Common myeloid progenitor, CD34-positive (primary cell): ENCODE data around the gene DUSP21.

Experiments
- CTCF ChIA-PET: fragments of 350-600 bp; sonication (Branson Sonifier 250); formaldehyde crosslinking; loops from one replicate; lab custom pipeline; 2021; ENCODE audit warnings: antibody characterized with exemption; lab: Charles Lee
- POLR2A ChIA-PET: fragments of 350-600 bp; sonication (Branson Sonifier 250); formaldehyde crosslinking; loops from one replicate; lab custom pipeline; 2021; ENCODE audit warnings: antibody characterized with exemption; lab: Charles Lee
- DNase-seq, 3 donors: peaks; one replicate each; pipeline versions ENCODE4 v3.0.0 to v3.0.0-alpha.2; 2013
- H3K27ac ChIP-seq, 2 experiments: 1 replicate in 1 of 2; 2 replicates in 1 of 2; pipeline ENCODE4 v1.7.0; 2013; ENCODE audit warnings: inconsistent platforms in 2 of 2, low read length in 2 of 2, mild to moderate bottlenecking in 2 of 2, low read depth in 1 of 2, moderate library complexity in 1 of 2; ENCODE audit not compliant: severe bottlenecking in 2 of 2, insufficient read depth in 1 of 2, poor library complexity in 1 of 2
- H3K27me3 ChIP-seq, 5 experiments: replicated peaks in 2 of 5; 1 replicate in 3 of 5; 2 replicates in 2 of 5; pipeline versions ENCODE4 v1.6.1 to v1.7.0; 2013; ENCODE audit warnings: low read length in 4 of 5, mild to moderate bottlenecking in 2 of 5, moderate library complexity in 2 of 5, inconsistent platforms in 1 of 5; ENCODE audit not compliant: insufficient read depth in 5 of 5, control insufficient read depth in 4 of 5
- H3K36me3 ChIP-seq, 4 experiments: 1 replicate in 2 of 4; 2 replicates in 2 of 4; pipeline versions ENCODE4 v1.6.1 to v1.7.0; 2013; ENCODE audit warnings: low read length in 3 of 4, control low read depth in 1 of 4, mild to moderate bottlenecking in 1 of 4; ENCODE audit not compliant: control insufficient read depth in 4 of 4, insufficient read depth in 4 of 4
- H3K4me1 ChIP-seq, 4 experiments: 1 replicate in 3 of 4; 2 replicates in 1 of 4; pipeline versions ENCODE4 v1.6.1 to v1.7.1; 2013; ENCODE audit warnings: low read length in 3 of 4, mild to moderate bottlenecking in 3 of 4, control low read depth in 1 of 4, inconsistent platforms in 1 of 4, moderate library complexity in 1 of 4; ENCODE audit not compliant: control insufficient read depth in 4 of 4, insufficient read depth in 4 of 4; ENCODE audit errors: control extremely low read depth in 1 of 4
- H3K4me3 ChIP-seq, 7 experiments: 1 replicate in 4 of 7; 2 replicates in 3 of 7; pipeline versions ENCODE4 v1.5.1 to v1.7.0; 2013; ENCODE audit warnings: mild to moderate bottlenecking in 7 of 7, low read length in 6 of 7, moderate library complexity in 6 of 7, inconsistent platforms in 2 of 7, low read depth in 2 of 7, control low read depth in 1 of 7; ENCODE audit not compliant: insufficient read depth in 4 of 7, control insufficient read depth in 1 of 7; ENCODE audit errors: extremely low read depth in 1 of 7
- H3K9me3 ChIP-seq, 5 experiments: 1 replicate in 4 of 5; 2 replicates in 1 of 5; pipeline versions ENCODE4 v1.6.1 to v1.7.1; 2013; ENCODE audit warnings: low read length in 4 of 5, mild to moderate bottlenecking in 2 of 5, inconsistent platforms in 1 of 5, low read depth in 1 of 5, moderate library complexity in 1 of 5; ENCODE audit not compliant: control insufficient read depth in 4 of 5, insufficient read depth in 2 of 5; ENCODE audit errors: control extremely low read depth in 1 of 5
- WGBS: methylation state at CpG from one replicate; pipeline ENCODE4 v1.1.5; 2013; ENCODE audit not compliant: insufficient coverage; 5-methylcytosine and 5-hydroxymethylcytosine counted together

DUSP21 gene

GRCh38 chrX:44871114-44871645, 27.4 kb downstream of the DUSP21 start:
- peak overlapping the region in 6 of 7 experiments; percentile 74 to 98 (median 89) for H3K4me3 ChIP-seq
- H3K4me1 ChIP-seq = peaks cover 9 to 18% (median 15%) of the 10 kb centered on the region in 4 experiments
- ChIA-PET CTCF (no interaction called here), POLR2A (no interaction called here)
- H3K36me3 ChIP-seq = no peaks in the 10 kb centered on the region
- DNase-seq = no peak
- H3K27ac ChIP-seq = peak overlapping the region in 1 of 2 experiments; percentile 97
- no peaks in the 10 kb centered on the region for H3K27me3 ChIP-seq
- 93% methylated on average over 9 of the region's 16 CpGs for WGBS
- H3K9me3 ChIP-seq = no peaks in the 10 kb centered on the region

- peak overlapping the region; percentile 91 to 97 for H3K27ac ChIP-seq
- no peaks in the 10 kb centered on the region for H3K9me3 ChIP-seq
- H3K4me3 ChIP-seq = peak overlapping the region; percentile 46 to 98 (median 87)
- DNase-seq = peak in 2 of 3 donors; percentile 52 to 54
- WGBS = 0% methylated on average over 58 of the region's 60 CpGs
- H3K4me1 ChIP-seq = peaks cover 9 to 23% (median 16%) of the 10 kb centered on the region in 4 experiments
- H3K27me3 ChIP-seq = no peaks in the 10 kb centered on the region
- ChIA-PET CTCF (no interaction called here), POLR2A (interaction anchor here (0.6 kb wide), 2 partner anchors 59 to 180 kb away, joined by 3 to 4 read pairs; no protein-coding TSS in a partner anchor)
- no peaks in the 10 kb centered on the region for H3K36me3 ChIP-seq
Observed at GRCh38 chrX:44871931-44872820, 28.4 kb downstream of the DUSP21 start.

GRCh38 chrX:44872821-44873414, 29.1 kb downstream of the DUSP21 start, which contains the start of gene KDM6A:
Gene KDM6A, plus strand, starts transcription at chrX:44873188. Its CDS starts 364 bp downstream, at chrX:44873552.
- ChIA-PET CTCF (no interaction called here), POLR2A (interaction anchor here (0.6 kb wide), 2 partner anchors 60 to 180 kb away, joined by 3 to 4 read pairs; no protein-coding TSS in a partner anchor)
- Histone ChIP-seq H3K4me3 (peak within 1 kb of the TSS; percentile 78 to 98 (median 93)), H3K4me1 (peaks cover 9 to 23% (median 16%) of the 10 kb centered on the region in 4 experiments), H3K27ac (peak within 1 kb of the TSS; percentile 94 to 97), H3K9me3 (no peaks in the 10 kb centered on the region), H3K27me3 (no peaks in the 10 kb centered on the region), H3K36me3 (no peaks in the 10 kb centered on the region)
- under 1% methylated on average over 51 of the region's 61 CpGs for WGBS
- peak; percentile 96 to 100 (median 100) for DNase-seq

GRCh38 chrX:44873415-44874276, 29.8 kb downstream of the DUSP21 start:
- ChIA-PET CTCF (no interaction called here), POLR2A (interaction anchor here (0.8 kb wide), 1 partner anchor 10 kb away, joined by 3 read pairs; no protein-coding TSS in a partner anchor)
- no peaks in the 10 kb centered on the region for H3K9me3 ChIP-seq
- H3K36me3 ChIP-seq = no peaks in the 10 kb centered on the region
- peak overlapping the region; percentile 78 to 98 (median 93) for H3K4me3 ChIP-seq
- H3K27ac ChIP-seq = peak overlapping the region; percentile 94 to 97
- no peaks in the 10 kb centered on the region for H3K27me3 ChIP-seq
- H3K4me1 ChIP-seq = peaks cover 9 to 23% (median 18%) of the 10 kb centered on the region in 4 experiments
- DNase-seq = peak; percentile 39 to 76 (median 66)
- WGBS = 0% methylated on average over 72 of the region's 99 CpGs

GRCh38 chrX:44874420-44875184, 30.8 kb downstream of the DUSP21 start:
- H3K4me3 ChIP-seq = peak overlapping the region in 6 of 7 experiments; percentile 87 to 98 (median 94)
- H3K36me3 ChIP-seq = peaks cover 0 to 2% (median 0%) of the 10 kb centered on the region in 4 experiments
- POLR2A ChIA-PET = interaction anchor here (0.8 kb wide), 1 partner anchor 9 kb away, joined by 3 read pairs; no protein-coding TSS in a partner anchor
- 0% methylated on average over 12 of the region's 14 CpGs for WGBS
- CTCF ChIA-PET = interaction anchor here (1.2 kb wide), 1 partner anchor 203 kb away, joined by 3 read pairs; no protein-coding TSS in a partner anchor
- peak; percentile 64 to 84 (median 81) for DNase-seq
- H3K27me3 ChIP-seq = no peaks in the 10 kb centered on the region
- H3K9me3 ChIP-seq = no peaks in the 10 kb centered on the region
- H3K27ac ChIP-seq = peak overlapping the region; percentile 94 to 97
- peaks cover 9 to 23% (median 18%) of the 10 kb centered on the region in 4 experiments for H3K4me1 ChIP-seq

- H3K4me1 ChIP-seq = peaks cover 9 to 23% (median 18%) of the 10 kb centered on the region in 4 experiments
- H3K36me3 ChIP-seq = peaks cover 0 to 3% (median 0%) of the 10 kb centered on the region in 4 experiments
- peak overlapping the region; percentile 94 to 97 for H3K27ac ChIP-seq
- 59% methylated on average over 3 of the region's 5 CpGs for WGBS
- no peaks in the 10 kb centered on the region for H3K9me3 ChIP-seq
- ChIA-PET POLR2A (no interaction called here), CTCF (interaction anchor here (1.2 kb wide), 1 partner anchor 203 kb away, joined by 3 read pairs; no protein-coding TSS in a partner anchor)
- no peaks in the 10 kb centered on the region for H3K27me3 ChIP-seq
- no peak for DNase-seq
- peak overlapping the region in 6 of 7 experiments; percentile 87 to 98 (median 94) for H3K4me3 ChIP-seq
Observed at GRCh38 chrX:44875185-44875489, 31.3 kb downstream of the DUSP21 start.
